Cerebellar cortex (tissue), 1 donor: ENCODE results near the gene LGALS9.
"Not testable (repeated sequence)": the region's sequence is repeated elsewhere in the genome, so short reads cannot be mapped to it uniquely, and the experiment has no call there.

Experiments used
- DNase-seq: peaks from one replicate; pipeline ENCODE4 v3.0.0-alpha.2; 2015; ENCODE audit warnings: low spot score

LGALS9 gene

DNA sequence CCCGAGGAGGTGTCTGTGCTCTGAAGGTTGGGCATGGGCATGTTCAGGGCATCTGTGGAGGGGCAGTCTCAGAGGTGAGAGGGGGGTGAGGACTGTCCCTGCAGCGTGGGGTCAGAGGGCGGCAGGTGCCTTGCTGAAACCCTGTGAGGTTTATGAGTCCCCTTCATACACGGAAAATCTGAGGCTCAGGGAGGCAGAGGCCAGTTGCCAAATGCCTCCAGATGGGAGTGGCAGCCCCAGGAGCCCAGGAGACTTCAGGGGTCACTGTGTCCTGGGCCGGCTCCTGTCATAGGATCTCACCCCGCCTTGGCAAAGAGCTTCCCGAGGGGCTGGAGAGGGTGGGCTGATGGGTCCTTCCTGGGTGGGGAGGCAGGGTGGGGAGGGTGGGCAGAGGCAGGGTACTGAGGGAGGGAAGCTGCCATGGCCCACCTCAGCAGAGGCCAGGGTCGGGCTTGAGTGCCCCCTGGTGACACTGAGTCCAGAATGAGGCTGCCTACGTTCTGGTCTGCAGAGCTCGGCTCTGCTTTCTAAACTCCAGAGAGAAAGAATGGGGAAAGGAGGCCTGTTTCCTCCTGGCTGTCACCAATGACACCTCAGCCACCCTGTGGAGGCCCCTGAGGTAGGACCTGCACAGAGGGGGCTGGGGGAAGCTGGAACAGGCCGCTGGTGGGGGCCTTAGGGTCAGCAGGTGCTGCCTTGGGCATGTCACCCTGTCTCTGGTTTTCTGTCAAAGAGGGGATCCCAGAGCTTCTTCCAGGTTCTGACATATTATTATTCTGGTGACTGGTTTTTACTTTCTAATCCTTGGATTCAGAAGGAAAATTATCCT is 1.1 kb downstream of the LGALS9 start:
- DNase-seq = no peak

DNA sequence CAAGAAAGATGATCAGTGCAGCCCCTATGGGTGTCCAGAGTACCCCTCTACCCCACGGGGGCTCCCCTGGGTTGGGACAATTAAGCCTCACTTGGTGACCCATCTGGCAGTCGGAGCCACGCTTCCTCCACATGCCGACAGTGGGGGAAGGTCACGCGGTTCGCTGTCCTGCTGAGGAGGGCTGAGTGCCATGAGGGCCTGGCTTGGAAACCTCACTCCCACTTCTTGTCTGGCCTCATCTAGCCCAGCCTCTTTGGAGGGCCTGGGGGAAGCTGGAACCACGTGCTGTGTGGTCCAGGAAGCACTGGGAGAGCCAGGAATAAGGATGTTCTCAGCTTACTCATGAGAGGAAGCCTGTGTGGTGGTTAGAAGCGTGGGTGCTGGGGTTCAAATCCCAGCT is 1.8 kb downstream of the LGALS9 start:
- DNase-seq = peak; percentile 14

DNA sequence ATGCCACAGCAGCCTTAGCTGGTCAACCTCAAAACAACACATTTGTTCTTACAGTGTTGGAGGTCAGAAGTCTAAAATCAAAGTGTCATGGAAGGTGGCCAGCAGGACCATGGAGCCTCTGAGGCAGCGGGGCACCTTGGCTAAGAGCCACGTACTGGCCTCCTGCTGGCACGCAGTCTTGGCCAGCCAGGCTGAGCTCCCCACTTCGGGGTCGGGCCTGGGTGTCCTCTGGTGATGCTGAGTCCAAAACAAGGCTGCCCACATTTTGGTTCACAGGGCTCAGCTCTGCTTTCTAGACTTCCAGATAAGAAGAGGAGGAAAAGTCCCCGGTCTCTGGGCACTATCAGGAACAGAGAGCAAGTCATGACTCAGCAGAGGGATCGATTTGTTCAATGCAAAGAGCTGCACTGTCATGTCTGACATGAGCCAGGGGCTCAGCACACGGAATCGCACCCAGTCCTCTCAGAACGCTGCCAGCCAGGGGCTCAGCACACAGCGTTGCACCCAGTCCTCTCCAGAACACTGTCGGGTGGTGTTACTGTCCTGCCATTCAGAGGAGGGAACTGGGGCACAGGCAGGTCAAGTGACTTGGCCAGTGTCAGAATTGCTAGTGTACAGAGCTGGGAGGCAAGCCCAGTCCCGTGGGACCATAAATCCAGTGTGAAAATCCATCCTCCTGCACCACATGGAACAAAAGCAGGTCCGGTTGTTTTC is 2.5 kb downstream of the LGALS9 start:
- no peak for DNase-seq

DNA sequence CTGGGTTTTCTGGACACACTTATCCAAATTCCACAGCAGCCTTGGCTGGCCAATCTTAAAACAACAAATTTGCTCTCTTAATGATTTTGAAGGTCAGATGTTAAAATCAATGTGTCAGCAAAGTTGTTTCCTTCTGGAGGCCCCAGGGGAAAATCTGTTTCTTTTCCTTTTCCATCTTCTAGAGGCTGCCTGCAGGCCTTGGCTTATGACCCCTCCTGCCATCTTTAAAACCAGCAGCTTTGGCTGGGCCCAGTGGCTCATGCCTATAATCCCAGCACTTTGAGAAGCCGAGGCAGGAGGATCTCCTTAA is 3.0 kb downstream of the LGALS9 start:
- no peak for DNase-seq

DNA sequence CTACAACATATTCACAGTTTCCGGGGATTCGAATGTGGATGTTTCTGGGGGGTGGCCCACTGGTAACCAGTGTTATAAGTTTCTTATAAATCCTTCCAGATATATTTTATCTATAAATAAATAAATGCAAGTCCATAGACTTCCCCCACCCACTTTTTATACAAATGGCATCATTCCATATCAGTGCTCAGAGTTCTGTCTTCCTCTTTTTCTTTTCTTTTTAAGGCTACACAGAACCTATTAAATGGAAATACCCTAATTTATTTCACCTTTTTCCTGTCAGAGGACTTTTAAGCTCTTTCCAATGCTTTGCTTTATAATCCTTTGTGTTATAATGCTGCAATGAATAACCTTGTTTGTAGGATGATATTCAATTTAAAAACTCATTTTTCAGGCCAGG is 3.8 kb downstream of the LGALS9 start:
- DNase-seq = no peak

DNA sequence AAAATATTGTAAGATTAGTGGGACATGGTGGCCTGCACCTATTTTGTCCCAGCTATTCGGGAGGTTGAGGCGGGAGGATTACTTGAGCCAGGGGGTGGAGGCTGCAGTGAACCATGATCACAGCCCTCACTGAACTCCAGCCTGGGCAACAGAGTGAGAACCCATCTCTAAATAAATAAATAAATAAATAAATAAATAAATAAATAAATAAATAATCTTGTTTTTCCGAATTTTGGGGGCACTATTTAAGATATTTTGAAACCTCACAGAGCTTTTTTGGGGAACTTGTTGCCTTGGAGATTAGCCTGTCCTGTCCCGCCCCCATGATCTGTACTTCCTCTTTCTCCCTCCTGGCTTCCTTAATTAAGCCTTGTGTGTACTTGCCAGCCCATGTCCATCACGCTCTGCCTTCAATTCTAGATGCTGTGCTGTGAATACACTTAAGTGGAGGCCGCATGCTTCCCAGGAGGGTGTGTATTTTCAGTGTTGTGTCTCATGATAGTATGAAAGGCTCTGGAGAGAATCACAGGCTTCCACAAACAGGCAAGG is 4.4 kb downstream of the LGALS9 start:
- DNase-seq = no peak

DNA sequence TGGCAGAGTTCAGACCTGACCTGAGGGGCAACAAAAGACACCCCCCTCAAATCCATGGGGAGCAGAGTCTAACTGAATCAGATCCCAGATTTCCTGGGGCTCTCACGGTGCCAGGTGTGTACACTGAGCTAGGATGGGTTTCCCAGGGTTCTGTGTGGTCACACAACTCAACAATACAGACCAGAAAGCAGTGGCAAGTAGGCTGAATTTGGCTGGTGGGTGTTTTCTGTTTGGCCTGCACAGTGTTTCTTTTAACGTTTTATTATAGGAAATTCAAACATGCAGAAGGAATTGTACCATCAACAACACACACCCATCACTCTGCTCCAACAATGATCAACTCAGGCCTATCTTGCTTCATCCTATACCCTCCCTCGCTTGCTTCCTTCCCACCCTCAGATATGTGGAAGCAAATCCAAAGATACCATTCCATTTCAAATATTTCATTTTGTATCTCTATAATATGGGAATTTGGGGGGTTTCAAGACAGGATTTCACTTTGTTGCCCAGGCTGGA is 5.1 kb downstream of the LGALS9 start:
- DNase-seq = not testable (repeated sequence)

DNA sequence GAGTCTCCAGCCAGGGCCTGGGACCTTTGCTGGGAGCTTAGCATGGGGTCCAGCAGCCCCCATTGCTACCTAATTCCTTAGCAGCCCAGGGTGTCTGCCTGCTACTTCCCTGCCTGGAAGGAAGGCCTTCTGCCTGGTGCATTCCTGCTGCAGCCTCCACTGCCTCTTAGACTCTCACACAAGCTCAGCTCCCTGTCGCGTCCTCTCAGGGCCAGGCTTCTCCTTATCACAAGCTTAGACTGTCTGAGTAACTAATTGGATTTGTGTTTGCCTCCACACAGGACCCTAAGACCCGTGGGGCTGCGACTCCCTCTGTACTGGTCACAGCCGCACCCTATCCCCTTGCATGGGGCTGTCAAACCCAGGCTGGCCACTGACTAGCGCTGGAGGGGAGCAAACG is 6.8 kb downstream of the LGALS9 start:
- not testable (repeated sequence) for DNase-seq

DNA sequence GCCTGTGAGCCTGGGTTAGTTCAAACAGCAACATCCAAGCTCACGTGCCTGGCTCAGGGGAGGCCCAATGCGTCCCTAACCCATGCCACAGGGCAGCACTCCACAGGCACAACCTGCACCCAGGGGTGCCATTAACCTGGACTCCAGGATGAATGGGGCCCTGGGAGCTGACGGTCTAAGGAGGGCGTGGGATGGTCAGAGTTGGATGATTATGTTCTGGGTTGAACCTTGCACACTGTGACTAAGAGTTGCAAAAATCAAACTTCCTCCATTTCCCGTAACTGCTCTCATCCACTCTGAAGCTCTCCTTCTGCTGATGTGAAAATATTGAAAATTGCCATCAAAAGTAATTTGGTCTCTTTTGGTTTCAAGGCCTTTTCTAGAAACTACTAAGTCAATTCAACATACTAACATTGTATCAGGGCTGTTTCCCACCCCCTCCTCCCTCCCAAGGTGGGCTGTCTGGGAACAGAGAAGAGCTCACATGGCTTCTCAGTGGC is 7.5 kb downstream of the LGALS9 start:
- DNase-seq = not testable (repeated sequence)

DNA sequence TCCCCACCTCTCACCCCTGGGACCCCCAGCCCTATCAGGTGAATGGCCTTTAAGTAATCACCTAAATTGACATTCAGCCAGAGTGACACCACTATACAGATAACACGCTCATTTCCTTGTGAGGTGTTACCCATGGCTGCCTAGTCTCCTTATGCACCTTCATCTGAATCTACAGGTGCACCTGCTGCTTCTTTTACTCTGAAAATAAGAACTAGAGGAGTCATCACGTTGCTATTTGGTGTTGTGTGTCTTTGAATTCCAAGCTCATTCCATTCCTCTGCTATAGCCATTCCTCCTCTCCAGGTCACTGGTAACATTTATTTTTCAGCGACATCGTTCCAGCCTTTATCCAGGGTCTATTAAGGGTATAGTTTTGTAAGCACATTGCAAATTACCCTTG is 9.8 kb downstream of the LGALS9 start:
- DNase-seq = no peak

DNA sequence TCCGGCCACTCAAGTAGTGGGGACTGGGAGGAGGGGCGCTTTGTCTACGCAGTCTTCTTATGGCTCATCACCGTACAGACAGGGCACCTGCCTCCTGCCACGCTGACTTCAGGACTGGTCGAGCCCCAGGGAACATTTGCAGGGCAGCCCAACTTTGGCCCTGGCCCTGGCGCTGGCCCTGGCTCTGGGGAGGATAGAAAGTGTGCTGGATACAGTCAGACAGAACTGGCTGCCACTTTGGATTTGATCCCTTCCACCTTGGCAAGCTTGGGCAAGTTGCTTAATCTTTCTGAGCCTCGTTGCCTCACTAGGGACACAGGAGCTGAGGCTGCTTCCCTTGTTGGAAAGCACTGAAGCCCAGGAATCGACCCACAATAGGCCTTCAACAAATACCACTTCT is 13.6 kb downstream of the LGALS9 start:
- DNase-seq = peak; percentile 8

DNA sequence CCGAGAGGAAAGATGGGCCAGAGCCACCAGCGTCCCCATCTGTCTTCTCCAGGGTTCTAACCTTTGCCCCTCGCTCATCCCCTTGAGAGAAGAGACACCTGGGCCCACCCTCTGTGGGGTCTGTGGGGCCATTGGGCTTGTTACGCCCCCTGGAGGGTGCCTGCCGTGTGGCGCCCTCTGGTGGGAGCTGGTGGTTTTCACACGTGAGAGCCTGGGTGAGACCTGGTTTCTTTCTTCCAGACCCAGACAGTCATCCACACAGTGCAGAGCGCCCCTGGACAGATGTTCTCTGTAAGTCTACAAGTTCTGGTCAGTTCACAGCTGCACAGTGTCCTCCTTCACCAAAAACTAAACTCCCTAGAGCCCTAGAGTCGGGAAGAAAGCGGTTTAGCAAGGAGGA is 14.6 kb downstream of the LGALS9 start:
- DNase-seq = not testable (repeated sequence)

DNA sequence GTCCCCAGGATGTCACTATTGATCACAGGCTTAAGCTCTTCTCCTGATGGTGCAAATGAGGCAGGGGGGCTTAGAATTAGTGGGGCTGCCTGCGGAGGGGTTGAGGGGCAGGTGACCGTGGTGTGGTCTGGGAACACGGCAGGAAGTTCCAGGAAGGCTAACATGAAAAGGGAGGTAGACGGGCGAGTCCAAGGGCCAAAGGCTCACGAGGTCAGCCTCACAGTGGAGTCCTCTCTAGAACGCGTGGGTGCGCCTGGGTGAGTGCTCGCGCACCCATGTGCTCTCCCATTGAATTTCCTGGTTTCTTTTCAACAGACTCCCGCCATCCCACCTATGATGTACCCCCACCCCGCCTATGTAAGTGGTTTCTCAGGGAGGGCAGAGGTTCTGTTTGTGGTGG is 15.2 kb downstream of the LGALS9 start:
- DNase-seq = no peak

DNA sequence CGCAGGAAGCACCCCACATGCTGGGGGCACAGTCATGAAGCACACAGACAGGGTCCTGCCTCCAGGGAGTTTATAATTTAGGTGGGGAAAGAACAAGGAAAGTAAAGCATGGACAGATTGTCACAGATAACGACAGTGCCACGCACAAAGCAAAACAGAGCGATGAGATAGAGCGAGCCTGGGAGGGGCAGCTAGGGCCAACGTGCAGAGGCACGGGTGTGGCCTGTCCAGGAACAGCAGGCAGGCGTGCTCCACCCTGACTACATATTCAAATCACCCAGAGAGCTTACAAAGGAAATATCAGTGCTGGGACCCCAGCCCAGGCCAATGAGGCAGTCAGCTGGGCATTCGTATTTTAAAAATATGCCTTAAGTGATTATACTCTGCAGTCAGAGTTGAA is 16.8 kb downstream of the LGALS9 start:
- no peak for DNase-seq

DNA sequence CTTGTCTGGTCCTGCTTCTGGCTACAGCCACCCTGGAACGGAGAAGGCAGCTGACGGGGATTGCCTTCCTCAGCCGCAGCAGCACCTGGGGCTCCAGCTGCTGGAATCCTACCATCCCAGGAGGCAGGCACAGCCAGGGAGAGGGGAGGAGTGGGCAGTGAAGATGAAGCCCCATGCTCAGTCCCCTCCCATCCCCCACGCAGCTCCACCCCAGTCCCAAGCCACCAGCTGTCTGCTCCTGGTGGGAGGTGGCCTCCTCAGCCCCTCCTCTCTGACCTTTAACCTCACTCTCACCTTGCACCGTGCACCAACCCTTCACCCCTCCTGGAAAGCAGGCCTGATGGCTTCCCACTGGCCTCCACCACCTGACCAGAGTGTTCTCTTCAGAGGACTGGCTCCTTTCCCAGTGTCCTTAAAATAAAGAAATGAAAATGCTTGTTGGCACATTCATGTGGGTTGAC is 18.2 kb downstream of the LGALS9 start:
- DNase-seq = peak; percentile 67

DNA sequence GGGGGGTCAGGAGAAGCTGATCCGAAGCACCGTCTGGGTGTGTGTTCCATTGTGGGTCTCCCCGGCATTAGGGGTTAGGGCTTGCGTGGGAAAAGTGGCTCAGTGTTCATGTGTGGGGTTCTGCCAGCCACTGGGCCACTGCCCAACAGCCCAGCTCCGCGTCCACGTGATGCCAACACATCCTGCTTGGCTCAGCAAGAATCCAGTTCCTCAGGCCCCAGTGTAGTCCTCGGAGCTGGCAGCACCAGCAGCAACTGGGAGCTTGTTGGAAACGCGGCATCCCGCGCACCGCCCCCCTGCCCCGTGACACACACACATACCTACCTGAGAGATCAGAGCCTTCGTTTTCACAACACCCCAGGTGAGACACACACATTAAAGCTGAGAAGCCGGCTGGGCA is 18.9 kb downstream of the LGALS9 start:
- peak; percentile 38 for DNase-seq

DNA sequence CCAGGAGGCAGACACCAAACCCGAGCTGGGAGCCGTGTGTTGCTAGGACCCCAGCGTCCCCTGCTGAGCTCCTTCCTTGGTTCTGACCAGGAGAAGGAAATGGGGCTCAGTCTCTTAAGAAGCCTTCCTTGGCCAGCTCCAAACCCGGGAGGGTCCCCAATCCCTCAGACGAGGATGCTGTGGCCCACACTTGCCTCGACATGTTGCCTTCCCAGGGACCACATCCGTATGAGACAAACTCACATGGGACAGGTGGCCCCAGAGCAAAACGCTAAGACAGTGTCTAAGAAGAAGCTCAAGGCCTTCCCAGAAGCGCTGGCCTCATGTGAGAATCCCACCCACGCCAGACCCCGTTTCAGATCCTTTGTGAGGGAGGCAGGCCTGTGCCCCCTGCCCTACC is 19.8 kb downstream of the LGALS9 start:
- DNase-seq = no peak

DNA sequence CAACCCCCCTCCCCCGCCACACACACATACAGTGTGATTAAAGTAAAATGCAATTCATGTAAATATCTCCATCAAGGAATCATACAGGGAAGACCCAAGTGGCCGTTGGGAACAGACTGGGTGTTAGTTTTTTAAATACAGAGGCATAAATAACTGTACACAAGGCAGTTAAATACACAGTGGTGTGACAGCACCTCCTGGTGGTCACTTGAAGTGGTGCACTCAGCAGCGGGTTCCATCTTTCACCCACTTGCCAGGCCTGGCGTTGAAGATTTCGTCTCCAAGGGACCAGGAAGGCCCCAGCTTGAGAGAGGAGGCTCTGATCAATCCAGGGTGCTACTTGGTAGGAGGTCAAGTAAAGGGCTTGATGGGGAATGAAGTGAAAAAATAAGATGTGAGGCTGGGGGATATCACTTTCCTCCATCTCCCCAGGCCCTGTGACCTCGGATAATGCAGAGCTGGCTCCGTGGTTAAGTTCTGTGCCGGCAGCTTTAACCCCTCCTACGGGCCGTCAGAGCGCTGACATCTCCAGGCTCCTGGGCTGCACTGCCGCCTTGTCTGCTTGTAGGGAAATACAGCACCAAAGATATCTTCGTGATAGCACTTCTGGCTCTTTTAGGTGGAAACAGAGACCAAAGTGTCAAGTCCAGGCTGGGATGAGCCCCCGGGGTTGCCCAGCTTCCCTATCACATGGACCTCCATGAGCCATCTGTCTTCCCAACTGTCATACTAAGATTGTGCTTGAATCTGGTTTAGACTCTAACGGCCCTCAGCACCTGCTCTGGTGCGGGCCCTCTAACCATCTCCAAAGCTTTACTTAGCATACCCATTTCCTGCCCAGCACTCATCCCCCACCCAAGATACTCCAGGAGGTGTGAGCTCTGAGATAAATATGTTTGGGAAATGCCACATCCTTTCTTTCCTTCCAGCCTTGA is 20.7 kb downstream of the LGALS9 start:
- DNase-seq = peak; percentile 74

DNA sequence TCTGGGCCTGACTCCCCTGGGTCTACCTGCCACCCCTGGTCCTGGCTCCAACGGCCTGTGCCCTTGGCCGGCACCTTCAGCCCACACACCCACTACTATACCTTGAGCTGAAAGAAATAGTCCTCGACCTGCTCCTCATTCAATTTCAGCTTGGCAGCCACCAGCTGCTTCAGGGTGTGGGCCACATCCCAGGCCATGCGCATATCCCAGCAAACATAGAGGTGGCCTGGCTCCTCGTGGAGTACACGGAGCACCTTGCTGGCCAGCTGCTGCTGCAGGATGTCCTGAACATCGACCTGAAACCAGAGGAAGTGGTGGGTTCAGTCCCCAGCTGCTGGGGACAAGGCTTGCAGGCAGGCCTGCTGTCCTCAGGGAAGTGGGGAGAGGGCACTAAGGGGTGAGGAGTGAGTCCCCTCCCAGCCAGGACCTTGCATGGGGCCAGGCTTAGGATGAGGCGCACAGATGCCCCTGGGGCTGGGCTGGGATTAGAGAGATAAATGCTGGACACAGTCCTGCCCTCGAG is 22.5 kb downstream of the LGALS9 start:
- not testable (repeated sequence) for DNase-seq

DNA sequence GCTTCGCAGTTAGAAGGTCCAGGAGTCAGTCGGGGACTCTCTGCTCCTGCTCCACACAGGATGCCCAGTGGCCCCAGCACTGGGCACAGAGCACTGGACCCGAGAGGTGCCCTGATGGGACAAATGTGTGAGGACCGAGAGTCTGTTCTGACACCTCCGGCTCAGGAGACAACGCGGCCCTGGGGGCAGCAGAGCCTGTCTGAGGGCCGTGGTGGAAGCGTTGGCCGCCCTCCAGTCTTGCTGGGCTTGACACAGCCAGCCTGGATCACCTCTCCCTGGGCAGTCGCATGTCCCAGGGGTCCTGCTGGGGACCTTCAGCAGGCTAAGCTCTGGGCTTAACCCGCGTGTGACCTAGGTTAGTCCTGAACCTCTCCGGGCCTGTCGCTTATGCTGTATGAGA is 23.1 kb downstream of the LGALS9 start:
- no peak for DNase-seq
